HUES48 (cell line): ENCODE data around the gene PCBP2.
"Not testable (repeated sequence)": the region's sequence is repeated elsewhere in the genome, so short reads cannot be mapped to it uniquely, and the experiment has no call there.

Experiments used
- H3K27ac ChIP-seq: one replicate; pipeline ENCODE4 v1.7.0; 2013; ENCODE audit warnings: low read depth, low read length, inconsistent platforms
- H3K27me3 ChIP-seq: 2 replicates; pipeline ENCODE4 v1.6.1; 2013; ENCODE audit warnings: mild to moderate bottlenecking, low read length; ENCODE audit not compliant: control insufficient read depth, insufficient read depth
- H3K36me3 ChIP-seq: 2 replicates; pipeline ENCODE4 v1.6.1; 2013; ENCODE audit warnings: low read length; ENCODE audit not compliant: control insufficient read depth, insufficient read depth
- H3K4me1 ChIP-seq: 2 replicates; pipeline ENCODE4 v1.6.1; 2013; ENCODE audit warnings: mild to moderate bottlenecking, low read length; ENCODE audit not compliant: control insufficient read depth, insufficient read depth
- H3K4me3 ChIP-seq: 2 replicates; pipeline ENCODE4 v1.5.1; 2013; ENCODE audit warnings: mild to moderate bottlenecking, low read depth, low read length
- H3K9ac ChIP-seq: 2 replicates; pipeline ENCODE4 v1.6.1; 2013; ENCODE audit warnings: mild to moderate bottlenecking, low read depth, low read length, moderate library complexity
- H3K9me3 ChIP-seq: 2 replicates; pipeline ENCODE4 v1.6.1; 2013; ENCODE audit warnings: low read length; ENCODE audit not compliant: control insufficient read depth, insufficient read depth

The PCBP2 gene

DNA sequence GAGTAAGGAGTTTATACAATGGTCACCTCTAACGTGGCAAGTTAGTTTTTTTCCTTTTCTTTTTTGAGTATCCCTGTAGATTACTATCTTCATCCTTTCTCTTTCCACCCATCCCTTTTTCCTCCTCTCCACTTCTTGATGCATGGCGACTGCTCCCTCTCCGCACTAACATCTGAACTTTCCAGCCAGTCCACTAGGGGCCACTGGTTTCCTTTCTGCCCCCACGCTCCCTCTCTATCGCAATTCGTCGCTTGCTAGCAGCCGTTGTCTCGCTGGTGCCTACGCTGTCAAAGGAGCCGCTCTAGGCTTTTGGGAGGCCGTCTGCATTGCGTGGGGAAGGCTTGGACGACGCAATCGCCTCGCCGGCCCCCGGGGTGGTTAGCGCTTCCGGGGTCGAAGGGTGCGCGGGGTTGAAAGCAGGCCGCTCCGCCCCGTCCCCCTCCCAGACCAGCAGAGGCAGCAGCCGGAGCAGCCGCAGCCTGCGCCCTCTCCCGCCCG lies at the start of gene PCBP2:
Gene PCBP2, plus strand, starts transcription at position 442 of the 498 bp plus-strand sequence. CDS start 2,699 bp downstream, outside the sequence.
- Histone ChIP-seq H3K9me3 (no peaks in the 10 kb centered on the region), H3K27me3 (no peaks in the 10 kb centered on the region), H3K36me3 (peaks cover 40% of the 10 kb centered on the region), H3K4me1 (peaks cover 18% of the 10 kb centered on the region), H3K9ac (peak within 1 kb of the TSS; percentile 99), H3K4me3 (peak within 1 kb of the TSS; percentile 89), H3K27ac (peak within 1 kb of the TSS; percentile 100)

DNA sequence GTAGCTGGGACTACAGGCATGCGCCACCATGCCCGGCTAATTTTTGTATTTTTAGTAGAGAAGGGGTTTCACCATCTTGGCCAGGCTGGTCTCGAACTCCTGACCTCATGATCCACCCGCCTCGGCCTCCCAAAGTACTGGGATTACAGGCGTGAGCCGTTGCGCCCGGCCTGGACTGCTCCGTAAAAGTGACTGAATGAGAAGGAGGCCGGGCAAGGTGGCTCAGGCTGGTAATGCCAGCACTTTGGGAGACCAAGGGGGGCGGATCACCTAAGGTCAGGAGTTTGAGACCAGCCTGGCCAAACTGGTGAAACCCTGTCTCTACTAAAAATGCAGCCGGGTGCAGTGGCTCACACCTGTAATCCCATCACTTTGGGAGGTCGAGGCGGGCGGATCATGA lies 49.6 kb upstream of the PCBP2 start:
- not testable (repeated sequence) for H3K27ac ChIP-seq, H3K9me3 ChIP-seq, H3K27me3 ChIP-seq, H3K9ac ChIP-seq, H3K4me3 ChIP-seq, H3K4me1 ChIP-seq
- peaks cover 23% of the 10 kb centered on the region for H3K36me3 ChIP-seq

DNA sequence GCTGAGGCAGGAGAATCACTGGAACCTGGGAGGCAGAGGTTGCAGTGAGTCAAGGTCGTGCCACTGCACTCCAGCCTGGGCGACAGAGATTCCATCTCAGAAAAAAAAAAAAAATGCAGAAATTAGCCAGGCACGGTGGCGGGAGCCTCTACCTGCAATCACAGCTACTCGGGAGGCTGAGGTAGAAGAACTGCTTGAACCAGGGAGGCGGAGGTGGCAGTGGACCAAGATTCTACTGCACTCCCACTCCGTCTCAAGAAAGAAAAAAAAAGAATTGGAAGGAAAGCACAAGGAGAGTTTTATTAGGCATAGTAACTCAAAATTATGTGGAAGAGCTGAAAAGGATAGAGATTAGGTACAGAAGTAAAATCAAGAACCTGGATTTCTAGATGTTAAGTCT lies 49.0 kb upstream of the PCBP2 start:
- Histone ChIP-seq H3K27me3 (no peaks in the 10 kb centered on the region), H3K4me1 (no peaks in the 10 kb centered on the region), H3K9ac (no peak overlapping the region), H3K36me3 (peaks cover 23% of the 10 kb centered on the region), H3K9me3 (no peaks in the 10 kb centered on the region), H3K27ac (no peak overlapping the region), H3K4me3 (no peak overlapping the region)

DNA sequence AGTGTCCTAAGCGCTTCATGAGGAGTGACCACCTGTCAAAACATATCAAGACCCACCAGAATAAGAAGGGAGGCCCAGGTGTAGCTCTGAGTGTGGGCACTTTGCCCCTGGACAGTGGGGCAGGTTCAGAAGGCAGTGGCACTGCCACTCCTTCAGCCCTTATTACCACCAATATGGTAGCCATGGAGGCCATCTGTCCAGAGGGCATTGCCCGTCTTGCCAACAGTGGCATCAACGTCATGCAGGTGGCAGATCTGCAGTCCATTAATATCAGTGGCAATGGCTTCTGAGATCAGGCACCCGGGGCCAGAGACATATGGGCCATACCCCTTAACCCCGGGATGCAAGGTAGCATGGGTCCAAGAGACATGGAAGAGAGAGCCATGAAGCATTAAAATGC lies 41.0 kb upstream of the PCBP2 start:
- Histone ChIP-seq H3K4me3 (no peak overlapping the region), H3K27ac (no peak overlapping the region), H3K36me3 (peaks cover 60% of the 10 kb centered on the region), H3K27me3 (no peaks in the 10 kb centered on the region), H3K9me3 (no peaks in the 10 kb centered on the region), H3K9ac (no peak overlapping the region), H3K4me1 (peaks cover 8% of the 10 kb centered on the region)

DNA sequence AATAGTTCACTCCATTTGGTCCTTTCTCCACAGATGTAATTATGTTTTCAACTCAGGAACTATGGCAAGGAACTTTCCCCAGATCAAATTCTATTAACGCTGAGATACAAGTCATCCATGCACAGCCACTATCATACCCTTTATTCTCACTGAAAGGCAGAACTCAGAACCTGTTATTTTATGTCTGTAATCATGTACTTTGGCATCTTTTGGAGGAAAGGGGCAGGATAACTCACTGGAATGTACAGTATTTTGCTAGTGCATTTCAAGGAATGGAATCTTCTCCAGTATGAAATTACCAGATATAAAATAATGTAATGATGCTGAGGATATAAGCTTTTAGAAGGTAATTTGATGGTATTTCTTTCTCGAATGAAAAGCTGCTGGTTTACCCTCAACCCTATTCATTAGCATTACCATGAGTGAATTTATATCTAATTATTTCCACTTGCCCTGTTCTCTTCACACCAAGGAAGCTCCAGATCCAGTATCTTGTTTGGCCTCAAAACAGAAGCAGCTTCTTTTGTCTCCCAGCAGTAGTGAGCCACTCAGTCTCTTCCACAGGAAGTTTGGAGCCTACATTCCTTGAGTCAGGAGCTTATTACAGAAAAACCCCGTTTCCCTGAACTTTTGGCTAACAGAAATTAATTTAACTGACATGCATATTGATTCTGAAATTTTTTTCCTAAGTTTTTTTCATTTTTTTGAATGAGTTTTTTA lies 38.3 kb upstream of the PCBP2 start:
- Histone ChIP-seq H3K27ac (no peak overlapping the region), H3K9me3 (no peaks in the 10 kb centered on the region), H3K4me3 (no peak overlapping the region), H3K9ac (no peak overlapping the region), H3K4me1 (peaks cover 12% of the 10 kb centered on the region), H3K27me3 (no peaks in the 10 kb centered on the region), H3K36me3 (peaks cover 48% of the 10 kb centered on the region)

DNA sequence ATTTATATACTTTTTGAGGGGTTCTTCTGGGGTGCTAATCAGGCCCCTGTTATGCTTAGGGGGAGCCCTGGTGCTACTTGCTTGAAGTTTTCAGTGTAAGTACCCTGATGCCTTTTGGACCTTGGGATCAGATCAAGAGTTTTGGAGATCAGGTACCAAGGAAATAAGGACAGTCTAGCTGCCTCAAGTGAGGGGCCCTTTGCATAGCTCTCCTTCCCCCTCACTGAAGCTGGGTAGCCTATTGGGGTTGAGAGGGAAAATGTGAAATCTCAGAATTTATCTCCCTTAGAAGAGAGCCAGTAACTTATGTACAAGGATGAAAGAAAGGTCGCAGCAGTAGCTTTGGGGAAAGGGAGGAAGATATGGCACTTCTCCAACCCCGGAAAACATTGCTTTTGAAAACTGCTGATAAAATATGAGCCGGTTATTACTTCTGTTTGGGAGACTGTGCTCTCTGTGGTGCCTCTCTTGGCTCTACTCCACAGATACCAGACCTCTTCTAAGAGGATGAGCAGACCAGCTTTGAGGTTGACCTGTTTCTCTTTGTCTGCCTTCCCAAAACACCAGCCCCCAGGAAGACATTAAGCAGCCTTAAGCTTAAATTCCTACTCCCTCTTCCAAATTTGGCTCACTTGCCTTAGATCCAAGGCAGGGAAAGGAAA lies 37.0 kb upstream of the PCBP2 start:
- peak overlapping the region; percentile 75 for H3K27ac ChIP-seq
- H3K4me3 ChIP-seq: no peak overlapping the region
- H3K36me3 ChIP-seq: peaks cover 36% of the 10 kb centered on the region
- peaks cover 12% of the 10 kb centered on the region for H3K4me1 ChIP-seq
- no peak overlapping the region for H3K9ac ChIP-seq
- H3K9me3 ChIP-seq: no peaks in the 10 kb centered on the region
- H3K27me3 ChIP-seq: no peaks in the 10 kb centered on the region

DNA sequence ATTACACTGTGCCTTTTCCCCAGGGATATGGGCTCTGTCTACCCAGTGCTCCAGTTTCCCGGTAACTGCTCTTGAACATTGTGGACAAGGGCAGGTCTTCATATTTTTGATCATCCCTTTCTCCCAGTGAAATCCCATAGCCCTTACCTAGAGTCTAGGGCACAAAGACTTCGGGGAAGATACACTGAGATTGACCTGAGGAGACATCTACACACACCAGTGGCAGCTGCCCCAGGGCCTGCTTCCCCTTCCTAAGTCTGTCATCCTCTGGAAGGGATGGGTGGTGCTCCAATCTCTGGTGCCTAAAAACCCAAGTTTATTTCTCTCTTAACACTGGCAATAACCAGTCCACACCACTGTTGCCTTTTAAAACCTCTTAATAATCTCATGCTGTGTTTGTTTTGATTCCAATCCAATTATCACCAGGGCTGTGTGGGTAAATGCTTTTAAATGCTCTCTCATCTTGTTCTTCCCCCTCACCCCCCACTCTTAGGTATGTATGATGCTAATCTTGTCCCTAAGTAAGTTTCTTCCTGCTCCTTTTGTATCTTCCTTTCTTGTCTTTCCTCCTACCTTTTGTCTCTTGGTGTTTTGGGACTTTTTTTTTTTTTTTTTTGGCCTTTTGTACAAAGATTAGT lies 36.0 kb upstream of the PCBP2 start:
- peaks cover 17% of the 10 kb centered on the region for H3K4me1 ChIP-seq
- H3K9ac ChIP-seq, H3K27me3 ChIP-seq, H3K9me3 ChIP-seq, H3K4me3 ChIP-seq: not testable (repeated sequence)
- H3K36me3 ChIP-seq: peaks cover 31% of the 10 kb centered on the region
- peak overlapping the region; percentile 75 for H3K27ac ChIP-seq

DNA sequence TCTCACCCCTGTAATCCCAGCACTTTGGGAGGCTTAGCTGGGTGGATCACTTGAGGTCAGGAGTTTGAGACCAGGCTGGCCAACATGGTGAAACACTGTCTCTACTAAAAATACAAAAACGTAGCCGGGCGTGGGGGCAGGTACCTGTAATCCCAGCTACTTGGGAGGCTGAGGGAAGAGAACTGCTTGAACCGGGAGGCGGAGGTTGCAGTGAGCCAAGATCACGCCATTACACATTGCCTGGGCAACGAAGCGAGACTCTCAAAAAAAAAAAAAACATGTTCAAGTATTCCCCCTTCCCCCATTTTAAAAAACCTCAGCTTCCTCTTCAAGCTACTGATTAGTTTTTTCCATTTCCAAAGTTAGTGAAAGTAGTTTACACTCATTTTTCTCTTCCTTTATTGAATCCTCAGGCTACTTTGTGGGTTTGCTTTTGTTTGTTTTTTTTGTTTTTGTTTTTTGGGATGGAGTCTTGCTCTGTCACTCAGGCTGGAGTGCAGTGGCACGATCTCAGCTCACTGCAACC lies 34.5 kb upstream of the PCBP2 start:
- not testable (repeated sequence) for H3K9me3 ChIP-seq, H3K27me3 ChIP-seq, H3K27ac ChIP-seq, H3K4me3 ChIP-seq, H3K9ac ChIP-seq
- Histone ChIP-seq H3K4me1 (peaks cover 21% of the 10 kb centered on the region), H3K36me3 (peaks cover 18% of the 10 kb centered on the region)

DNA sequence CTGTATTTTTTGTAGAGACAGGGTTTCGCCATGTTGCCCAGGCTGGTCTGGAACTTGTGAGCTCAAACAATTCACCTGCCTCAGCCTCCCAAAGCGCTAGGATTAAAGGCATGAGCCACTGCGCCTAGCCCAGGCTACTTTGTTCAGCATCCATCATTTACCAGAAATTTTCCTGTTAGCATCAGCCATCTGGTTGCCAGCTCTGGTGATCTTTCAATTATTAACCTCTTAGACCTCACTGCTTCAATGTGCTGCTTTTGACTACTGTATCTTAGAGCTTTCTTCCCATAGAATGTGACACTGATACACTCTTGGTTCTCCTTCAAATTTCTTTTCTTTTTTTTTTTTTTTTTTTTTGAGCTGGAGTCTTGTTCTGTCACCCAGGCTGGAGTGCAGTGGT lies 33.7 kb upstream of the PCBP2 start:
- Histone ChIP-seq H3K4me3 (no peak overlapping the region), H3K9ac (no peak overlapping the region), H3K9me3 (no peaks in the 10 kb centered on the region), H3K27me3 (no peaks in the 10 kb centered on the region), H3K36me3 (peaks cover 9% of the 10 kb centered on the region), H3K27ac (no peak overlapping the region), H3K4me1 (peaks cover 21% of the 10 kb centered on the region)

DNA sequence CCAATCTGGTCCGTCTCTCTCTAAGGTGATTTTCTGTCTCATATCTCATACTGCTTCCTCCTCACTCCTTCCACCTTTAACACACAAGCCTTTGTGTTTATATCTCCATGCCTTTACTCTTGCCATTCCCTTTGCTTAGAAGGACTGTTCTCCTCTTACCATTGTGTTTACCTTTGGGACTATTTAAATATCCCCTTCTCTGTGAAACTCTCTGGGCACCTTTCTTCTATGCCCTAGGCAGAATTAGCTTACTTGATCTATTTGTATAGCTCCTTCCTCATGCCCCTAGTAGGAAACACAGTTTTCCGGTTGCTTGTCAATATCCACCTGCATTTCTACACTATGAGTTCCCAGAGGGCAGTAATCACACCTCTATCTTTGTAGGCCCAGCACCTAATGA lies 32.1 kb upstream of the PCBP2 start:
- Histone ChIP-seq H3K9me3 (no peaks in the 10 kb centered on the region), H3K27ac (no peak overlapping the region), H3K36me3 (no peaks in the 10 kb centered on the region)

DNA sequence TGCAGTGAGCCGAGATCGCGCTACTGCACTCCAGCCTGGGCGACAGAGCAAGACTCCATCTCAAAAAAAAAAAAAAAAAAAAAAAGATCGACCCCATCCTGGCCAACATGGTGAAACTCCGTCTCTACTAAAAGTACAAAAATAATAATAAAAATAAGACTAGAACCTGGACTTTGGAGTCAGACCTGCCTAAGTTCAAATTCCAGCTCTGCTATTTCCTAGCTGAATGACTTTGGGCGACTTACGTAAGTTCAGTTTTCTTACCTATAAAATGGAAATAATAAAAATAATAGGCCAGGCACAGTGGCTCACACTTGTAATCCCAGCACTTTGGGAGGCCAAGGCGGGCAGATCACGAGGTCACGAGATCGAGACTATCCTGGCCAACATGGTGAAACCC lies 29.7 kb upstream of the PCBP2 start:
- not testable (repeated sequence) for H3K36me3 ChIP-seq, H3K4me1 ChIP-seq, H3K4me3 ChIP-seq, H3K9me3 ChIP-seq, H3K27me3 ChIP-seq, H3K9ac ChIP-seq, H3K27ac ChIP-seq

More for the DNA sequence above, 32.1 kb upstream of the PCBP2 start:
- Histone ChIP-seq H3K4me1 (peaks cover 21% of the 10 kb centered on the region), H3K27me3 (no peaks in the 10 kb centered on the region), H3K9ac (no peak overlapping the region), H3K4me3 (no peak overlapping the region)
